Measurements from ENCODE around the gene MYLK2.

MYLK2 gene

GRCh38 chr20:31845300-31845863 lies 26.2 kb downstream of the MYLK2 start, which contains the start of gene FOXS1:
FOXS1 (minus strand) TSS chr20:31845604; CDS start chr20:31845542, 62 bp downstream.
- Histone ChIP-seq H3K9ac (ENCODE audit: low read depth, low read length) (no peak within 1 kb of the TSS), H3K4me1 (ENCODE audit: control insufficient read depth, insufficient read depth, low read length) (peaks cover 14% of the 10 kb centered on the region), H3K9me3 (ENCODE audit: control insufficient read depth, insufficient read depth, low read length) (no peaks in the 10 kb centered on the region), H3K36me3 (ENCODE audit: control insufficient read depth, insufficient read depth, low read length) (no peaks in the 10 kb centered on the region), H3K27ac (ENCODE audit: low read depth, low read length) (no peak within 1 kb of the TSS), H3K27me3 (ENCODE audit: control insufficient read depth, insufficient read depth, low read length) (peaks cover 21% of the 10 kb centered on the region), H3K4me3 (ENCODE audit: low read depth, low read length) (no peak within 1 kb of the TSS)

- Histone ChIP-seq H3K27ac (ENCODE audit: low read depth, low read length) (no peak overlapping the region), H3K36me3 (ENCODE audit: control insufficient read depth, insufficient read depth, low read length) (no peaks in the 10 kb centered on the region), H3K9me3 (ENCODE audit: control insufficient read depth, insufficient read depth, low read length) (no peaks in the 10 kb centered on the region), H3K4me1 (ENCODE audit: control insufficient read depth, insufficient read depth, low read length) (peaks cover 10% of the 10 kb centered on the region), H3K9ac (ENCODE audit: low read depth, low read length) (no peak overlapping the region), H3K27me3 (ENCODE audit: control insufficient read depth, insufficient read depth, low read length) (peaks cover 35% of the 10 kb centered on the region), H3K4me3 (ENCODE audit: low read depth, low read length) (no peak overlapping the region)
Observed at GRCh38 chr20:31846793-31847138, 27.6 kb downstream of the MYLK2 start.

- Histone ChIP-seq H3K9me3 (ENCODE audit: control insufficient read depth, insufficient read depth, low read length) (no peaks in the 10 kb centered on the region), H3K27ac (ENCODE audit: low read depth, low read length) (no peak overlapping the region), H3K27me3 (ENCODE audit: control insufficient read depth, insufficient read depth, low read length) (peaks cover 36% of the 10 kb centered on the region), H3K4me3 (ENCODE audit: low read depth, low read length) (no peak overlapping the region), H3K9ac (ENCODE audit: low read depth, low read length) (no peak overlapping the region), H3K36me3 (ENCODE audit: control insufficient read depth, insufficient read depth, low read length) (no peaks in the 10 kb centered on the region), H3K4me1 (ENCODE audit: control insufficient read depth, insufficient read depth, low read length) (no peaks in the 10 kb centered on the region; the same call in 1 of the 2 replicates)
Observed at GRCh38 chr20:31848088-31848999, 29.2 kb downstream of the MYLK2 start.

- no peak overlapping the region for H3K9ac ChIP-seq (ENCODE audit: low read depth, low read length)
- no peak overlapping the region for H3K27ac ChIP-seq (ENCODE audit: low read depth, low read length)
- peaks cover 36% of the 10 kb centered on the region for H3K27me3 ChIP-seq (ENCODE audit: control insufficient read depth, insufficient read depth, low read length)
- H3K9me3 ChIP-seq (ENCODE audit: control insufficient read depth, insufficient read depth, low read length) = no peaks in the 10 kb centered on the region
- H3K4me1 ChIP-seq (ENCODE audit: control insufficient read depth, insufficient read depth, low read length) = no peaks in the 10 kb centered on the region; the same call in 1 of the 2 replicates
- no peaks in the 10 kb centered on the region for H3K36me3 ChIP-seq (ENCODE audit: control insufficient read depth, insufficient read depth, low read length)
- H3K4me3 ChIP-seq (ENCODE audit: low read depth, low read length) = no peak overlapping the region
Observed at GRCh38 chr20:31849306-31849930, 30.3 kb downstream of the MYLK2 start.

- H3K4me1 ChIP-seq (ENCODE audit: control insufficient read depth, insufficient read depth, low read length) = peaks cover 3% of the 10 kb centered on the region; the same call in 1 of the 2 replicates
- H3K27me3 ChIP-seq (ENCODE audit: control insufficient read depth, insufficient read depth, low read length) = peaks cover 36% of the 10 kb centered on the region
- H3K4me3 ChIP-seq (ENCODE audit: low read depth, low read length) = no peak overlapping the region
- no peaks in the 10 kb centered on the region for H3K9me3 ChIP-seq (ENCODE audit: control insufficient read depth, insufficient read depth, low read length)
- no peak overlapping the region for H3K9ac ChIP-seq (ENCODE audit: low read depth, low read length)
- H3K36me3 ChIP-seq (ENCODE audit: control insufficient read depth, insufficient read depth, low read length) = no peaks in the 10 kb centered on the region
- no peak overlapping the region for H3K27ac ChIP-seq (ENCODE audit: low read depth, low read length)
Observed at GRCh38 chr20:31851240-31851955, 32.2 kb downstream of the MYLK2 start.

GRCh38 chr20:31853481-31853880 lies 34.3 kb downstream of the MYLK2 start:
- H3K4me3 ChIP-seq (ENCODE audit: low read depth, low read length) = no peak overlapping the region
- H3K36me3 ChIP-seq (ENCODE audit: control insufficient read depth, insufficient read depth, low read length) = no peaks in the 10 kb centered on the region
- peaks cover 34% of the 10 kb centered on the region for H3K27me3 ChIP-seq (ENCODE audit: control insufficient read depth, insufficient read depth, low read length)
- H3K27ac ChIP-seq (ENCODE audit: low read depth, low read length) = no peak overlapping the region
- no peaks in the 10 kb centered on the region for H3K9me3 ChIP-seq (ENCODE audit: control insufficient read depth, insufficient read depth, low read length)
- peaks cover 3% of the 10 kb centered on the region; the same call in 1 of the 2 replicates for H3K4me1 ChIP-seq (ENCODE audit: control insufficient read depth, insufficient read depth, low read length)
- no peak overlapping the region for H3K9ac ChIP-seq (ENCODE audit: low read depth, low read length)

GRCh38 chr20:31856516-31856915 lies 37.4 kb downstream of the MYLK2 start:
- H3K4me3 ChIP-seq (ENCODE audit: low read depth, low read length) = no peak overlapping the region
- H3K9ac ChIP-seq (ENCODE audit: low read depth, low read length) = no peak overlapping the region
- no peak overlapping the region for H3K27ac ChIP-seq (ENCODE audit: low read depth, low read length)
- peaks cover 14% of the 10 kb centered on the region for H3K27me3 ChIP-seq (ENCODE audit: control insufficient read depth, insufficient read depth, low read length)
- peaks cover 8% of the 10 kb centered on the region; the same call in 1 of the 2 replicates for H3K4me1 ChIP-seq (ENCODE audit: control insufficient read depth, insufficient read depth, low read length)
- no peaks in the 10 kb centered on the region for H3K9me3 ChIP-seq (ENCODE audit: control insufficient read depth, insufficient read depth, low read length)
- no peaks in the 10 kb centered on the region for H3K36me3 ChIP-seq (ENCODE audit: control insufficient read depth, insufficient read depth, low read length)

- H3K36me3 ChIP-seq (ENCODE audit: control insufficient read depth, insufficient read depth, low read length) = no peaks in the 10 kb centered on the region
- peaks cover 11% of the 10 kb centered on the region for H3K27me3 ChIP-seq (ENCODE audit: control insufficient read depth, insufficient read depth, low read length)
- H3K4me3 ChIP-seq (ENCODE audit: low read depth, low read length) = no peak overlapping the region
- peaks cover 12% of the 10 kb centered on the region; the same call in 1 of the 2 replicates for H3K4me1 ChIP-seq (ENCODE audit: control insufficient read depth, insufficient read depth, low read length)
- H3K9ac ChIP-seq (ENCODE audit: low read depth, low read length) = no peak overlapping the region
- no peak overlapping the region for H3K27ac ChIP-seq (ENCODE audit: low read depth, low read length)
- H3K9me3 ChIP-seq (ENCODE audit: control insufficient read depth, insufficient read depth, low read length) = no peaks in the 10 kb centered on the region
Observed at GRCh38 chr20:31857861-31858759, 39.0 kb downstream of the MYLK2 start.

GRCh38 chr20:31858760-31859083 lies 39.6 kb downstream of the MYLK2 start:
- Histone ChIP-seq H3K9ac (ENCODE audit: low read depth, low read length) (no peak overlapping the region), H3K4me1 (ENCODE audit: control insufficient read depth, insufficient read depth, low read length) (peaks cover 12% of the 10 kb centered on the region; the same call in 1 of the 2 replicates), H3K4me3 (ENCODE audit: low read depth, low read length) (no peak overlapping the region), H3K9me3 (ENCODE audit: control insufficient read depth, insufficient read depth, low read length) (no peaks in the 10 kb centered on the region), H3K36me3 (ENCODE audit: control insufficient read depth, insufficient read depth, low read length) (no peaks in the 10 kb centered on the region), H3K27ac (ENCODE audit: low read depth, low read length) (no peak overlapping the region), H3K27me3 (ENCODE audit: control insufficient read depth, insufficient read depth, low read length) (peaks cover 11% of the 10 kb centered on the region)
